Tibial nerve (tissue), 4 donors: ENCODE data around the gene SHLD2. TPM values are rescaled to one million over a fixed set of nuclear protein-coding genes. Genes with fewer than 3 reads are reported as not detected.
"Not testable (repeated sequence)": the region's sequence is repeated elsewhere in the genome, so short reads cannot be mapped to it uniquely, and the experiment has no call there.

Experiments
- DNase-seq, 2 donors: peaks; one replicate each; pipeline ENCODE4 v3.0.0-alpha.2; 2019; ENCODE audit warnings: low spot score in 2 of 2
- H3K27ac ChIP-seq, 4 donors: fragments of 200-600 bp; sonication (generic) in 3 of 4; one replicate each; pipeline ENCODE4 v1.5.1; 2017 to 2019; ENCODE audit warnings: mild to moderate bottlenecking in 1 of 4
- H3K27me3 ChIP-seq, 2 donors: fragments of 200-600 bp; sonication (generic) in 1 of 2; one replicate each; pipeline versions ENCODE4 v1.5.1 to v1.6.0; 2017 to 2019
- H3K36me3 ChIP-seq, 3 donors: fragments of 200-600 bp; sonication (generic); one replicate each; pipeline ENCODE4 v1.5.1; 2018 to 2019
- H3K4me1 ChIP-seq, 4 donors: fragments of 200-600 bp; sonication (generic) in 3 of 4; one replicate each; pipeline ENCODE4 v1.5.1; 2017 to 2019
- H3K4me3 ChIP-seq, 4 donors: fragments of 200-600 bp; sonication (generic) in 3 of 4; one replicate each; pipeline ENCODE4 v1.5.1; 2017 to 2019; ENCODE audit warnings: mild to moderate bottlenecking in 1 of 4, moderate library complexity in 1 of 4
- H3K9me3 ChIP-seq, 4 donors: fragments of 200-600 bp; sonication (generic) in 3 of 4; one replicate each; pipeline ENCODE4 v1.5.1; 2017 to 2019
- EP300 ChIP-seq, 2 donors: sonication (generic); formaldehyde crosslinking; IDR thresholded peaks; one replicate each; pipeline ENCODE4 v1.6.1; 2017; ENCODE audit warnings: antibody characterized with exemption in 2 of 2, mild to moderate bottlenecking in 1 of 2
- POLR2A ChIP-seq, 2 donors: fragments of 450-650 bp; IDR thresholded peaks; one replicate each; pipeline ENCODE4 v1.6.1; 2017; ENCODE audit warnings: antibody characterized with exemption in 2 of 2, mild to moderate bottlenecking in 2 of 2, moderate library complexity in 2 of 2
- WGBS, 2 donors: methylation state at CpG; one replicate each; pipeline ENCODE4 v1.1.5; 2018; 5-methylcytosine and 5-hydroxymethylcytosine counted together
- total RNA-seq, 4 donors: library from RNA; depleted of rRNA; stranded (reverse); fragments of >200 nt; gene quantifications; one replicate each; pipeline ENCODE4 v1.1.0, GENCODE V29; 2016
- TF ChIP-seq, protein P1 (sequence below), 5 experiments: fragments of 200-600 bp in 3 of 5; fragments of 450-650 bp in 2 of 5; sonication (generic) in 3 of 5; IDR thresholded peaks; one replicate each; pipeline ENCODE4 v1.5.1; 2016 to 2019; ENCODE audit warnings: antibody characterized with exemption in 5 of 5, mild to moderate bottlenecking in 3 of 5, moderate library complexity in 2 of 5

SHLD2 gene
- total RNA-seq, 4 donors from 2014 or later, result 14.1 to 39.6 (median 28.6) TPM

DNA sequence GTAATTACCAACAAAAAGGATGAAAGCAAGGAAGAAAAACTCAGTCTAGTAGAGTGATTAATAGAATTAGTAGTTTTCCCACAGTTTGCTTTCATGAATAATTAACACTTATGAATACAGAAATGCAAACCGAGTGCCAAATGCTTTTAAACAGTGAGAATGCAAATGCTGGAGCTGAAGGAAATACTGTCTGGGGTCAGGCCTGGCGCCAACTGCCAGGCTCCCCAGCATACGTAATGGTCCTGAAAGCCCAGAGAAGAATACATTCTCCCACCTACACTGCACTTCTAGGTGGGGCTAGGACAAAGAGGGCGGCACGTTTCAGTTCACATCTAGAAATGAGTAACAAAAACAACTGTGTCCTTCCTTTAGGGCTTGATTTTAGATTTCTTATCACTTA is 30.4 kb upstream of the SHLD2 start:
- Histone ChIP-seq H3K9me3 (no peaks in the 10 kb centered on the region), H3K4me3 (no peak overlapping the region), H3K27me3 (no peaks in the 10 kb centered on the region), H3K36me3 (peaks cover 0 to 94% (median 32%) of the 10 kb centered on the region in 3 donors), H3K4me1 (no peaks in the 10 kb centered on the region), H3K27ac (no peak overlapping the region)
- TF ChIP-seq EP300 (IDR thresholded peaks at IDR 0.05) (no peak), POLR2A (IDR thresholded peaks at IDR 0.05) (no peak)
- TF ChIP-seq, protein P1, sequence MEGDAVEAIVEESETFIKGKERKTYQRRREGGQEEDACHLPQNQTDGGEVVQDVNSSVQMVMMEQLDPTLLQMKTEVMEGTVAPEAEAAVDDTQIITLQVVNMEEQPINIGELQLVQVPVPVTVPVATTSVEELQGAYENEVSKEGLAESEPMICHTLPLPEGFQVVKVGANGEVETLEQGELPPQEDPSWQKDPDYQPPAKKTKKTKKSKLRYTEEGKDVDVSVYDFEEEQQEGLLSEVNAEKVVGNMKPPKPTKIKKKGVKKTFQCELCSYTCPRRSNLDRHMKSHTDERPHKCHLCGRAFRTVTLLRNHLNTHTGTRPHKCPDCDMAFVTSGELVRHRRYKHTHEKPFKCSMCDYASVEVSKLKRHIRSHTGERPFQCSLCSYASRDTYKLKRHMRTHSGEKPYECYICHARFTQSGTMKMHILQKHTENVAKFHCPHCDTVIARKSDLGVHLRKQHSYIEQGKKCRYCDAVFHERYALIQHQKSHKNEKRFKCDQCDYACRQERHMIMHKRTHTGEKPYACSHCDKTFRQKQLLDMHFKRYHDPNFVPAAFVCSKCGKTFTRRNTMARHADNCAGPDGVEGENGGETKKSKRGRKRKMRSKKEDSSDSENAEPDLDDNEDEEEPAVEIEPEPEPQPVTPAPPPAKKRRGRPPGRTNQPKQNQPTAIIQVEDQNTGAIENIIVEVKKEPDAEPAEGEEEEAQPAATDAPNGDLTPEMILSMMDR (IDR thresholded peaks at IDR 0.05), result no peak
- no peak for DNase-seq
- WGBS, 2 donors, result 59% methylated on average over 5 of the region's 5 CpGs

DNA sequence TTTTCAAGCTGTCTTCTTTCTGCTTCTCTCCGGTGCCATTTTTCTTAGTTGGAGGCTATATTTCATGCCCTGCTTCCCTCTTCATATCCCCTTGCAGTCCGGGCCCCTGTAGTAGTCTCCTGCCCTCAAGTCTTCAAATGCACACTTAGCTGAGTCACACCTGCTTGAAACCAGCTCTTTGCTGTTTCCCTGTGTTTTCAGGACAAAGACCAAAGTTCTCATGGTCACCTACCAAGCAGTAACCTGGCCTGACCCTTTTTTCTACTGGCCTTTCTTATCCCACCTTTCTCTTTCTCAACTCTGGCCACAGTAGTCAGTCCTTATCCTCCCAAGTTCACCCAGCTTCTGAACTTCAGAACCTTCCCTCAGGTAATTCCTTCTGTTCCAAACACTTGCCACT is 28.8 kb upstream of the SHLD2 start:
- H3K9me3 ChIP-seq, result no peaks in the 10 kb centered on the region
- H3K36me3 ChIP-seq, result peaks cover 0 to 94% (median 28%) of the 10 kb centered on the region in 3 donors
- no peaks in the 10 kb centered on the region for H3K4me1 ChIP-seq
- TF ChIP-seq POLR2A (IDR thresholded peaks at IDR 0.05) (no peak), EP300 (IDR thresholded peaks at IDR 0.05) (no peak)
- TF ChIP-seq, protein P1 (IDR thresholded peaks at IDR 0.05), result no peak
- DNase-seq, result no peak
- WGBS, 2 donors, result 94 to 98% methylated on average over 2 of the region's 2 CpGs
- no peaks in the 10 kb centered on the region for H3K27me3 ChIP-seq
- H3K4me3 ChIP-seq, result no peak overlapping the region
- H3K27ac ChIP-seq, result no peak overlapping the region

DNA sequence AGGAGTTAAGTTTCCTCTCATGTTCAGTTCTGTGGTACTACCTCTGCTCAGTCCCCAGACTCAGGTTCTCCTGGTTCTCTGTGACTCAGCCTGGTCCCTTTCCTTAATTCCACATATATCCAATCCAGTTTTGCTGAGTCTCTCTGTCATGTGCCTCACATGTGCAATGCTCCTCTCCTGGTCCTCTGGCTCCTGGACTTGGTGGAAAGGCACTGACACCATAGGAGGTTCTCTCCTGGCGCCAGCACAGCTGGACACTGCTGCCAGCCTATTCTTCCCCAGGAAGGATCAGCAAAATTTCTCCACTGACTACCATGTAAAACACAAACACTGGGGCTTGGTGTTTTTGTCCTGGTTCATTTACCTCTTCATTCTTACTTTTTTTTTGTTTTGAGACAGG is 28.1 kb upstream of the SHLD2 start:
- Histone ChIP-seq H3K27ac (no peak overlapping the region), H3K27me3 (no peaks in the 10 kb centered on the region), H3K36me3 (peaks cover 0 to 94% (median 21%) of the 10 kb centered on the region in 3 donors), H3K4me3 (no peak overlapping the region), H3K9me3 (no peaks in the 10 kb centered on the region), H3K4me1 (no peaks in the 10 kb centered on the region)
- DNase-seq, result no peak
- 100% methylated on average over 1 of the region's 1 CpG for WGBS, 2 donors
- TF ChIP-seq POLR2A (IDR thresholded peaks at IDR 0.05) (no peak), EP300 (IDR thresholded peaks at IDR 0.05) (no peak)
- TF ChIP-seq, protein P1 (IDR thresholded peaks at IDR 0.05), result no peak

DNA sequence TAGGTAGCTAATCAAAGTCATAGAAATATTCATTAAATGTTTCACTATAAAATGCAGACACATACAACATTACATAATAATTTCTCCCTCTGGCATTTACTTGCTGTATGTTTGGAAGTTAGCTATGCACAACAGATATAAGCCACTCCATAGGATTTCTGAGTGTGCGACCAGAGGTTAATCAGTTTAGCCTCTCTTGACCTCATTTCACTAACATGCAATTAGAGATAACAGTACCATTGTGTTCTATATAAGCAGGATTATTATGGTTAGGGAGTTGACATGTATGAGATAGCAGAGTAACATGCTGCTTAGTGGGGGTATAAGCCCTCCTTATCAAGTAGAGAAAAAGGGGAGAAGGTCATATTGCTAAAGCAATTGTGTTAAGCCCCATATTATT is 26.7 kb upstream of the SHLD2 start:
- no peak for DNase-seq
- TF ChIP-seq POLR2A (IDR thresholded peaks at IDR 0.05) (no peak), EP300 (IDR thresholded peaks at IDR 0.05) (no peak)
- TF ChIP-seq, protein P1 (IDR thresholded peaks at IDR 0.05), result no peak
- no peaks in the 10 kb centered on the region for H3K4me1 ChIP-seq
- no peaks in the 10 kb centered on the region for H3K27me3 ChIP-seq
- H3K36me3 ChIP-seq, result peaks cover 0 to 95% (median 16%) of the 10 kb centered on the region in 3 donors
- H3K9me3 ChIP-seq, result no peaks in the 10 kb centered on the region
- H3K27ac ChIP-seq, result no peak overlapping the region
- no peak overlapping the region for H3K4me3 ChIP-seq
- 56 to 57% methylated on average over 1 of the region's 1 CpG for WGBS, 2 donors

DNA sequence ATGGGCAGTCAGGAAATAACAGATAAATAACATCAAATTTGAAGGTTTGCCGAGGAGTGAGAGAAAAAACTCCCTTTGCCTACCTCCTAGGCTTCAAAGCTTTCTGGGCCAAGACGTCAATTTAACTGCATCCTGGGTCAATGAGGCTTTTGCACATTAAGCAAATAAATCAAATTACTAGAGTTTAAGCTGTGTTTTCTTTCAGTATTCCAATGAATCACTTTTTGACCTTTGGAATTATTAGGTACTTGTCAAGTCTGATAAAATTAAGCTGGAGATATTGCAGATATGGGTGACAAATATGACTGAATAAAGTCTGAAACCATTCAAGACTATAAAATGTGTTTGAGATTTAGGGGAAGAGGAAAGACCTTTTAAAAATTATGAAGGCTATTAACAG is 22.6 kb upstream of the SHLD2 start:
- DNase-seq, result no peak
- H3K27me3 ChIP-seq, result no peaks in the 10 kb centered on the region
- H3K27ac ChIP-seq, result no peak overlapping the region
- TF ChIP-seq POLR2A (IDR thresholded peaks at IDR 0.05) (no peak), EP300 (IDR thresholded peaks at IDR 0.05) (no peak)
- TF ChIP-seq, protein P1 (IDR thresholded peaks at IDR 0.05), result no peak
- H3K4me3 ChIP-seq, result no peak overlapping the region
- H3K36me3 ChIP-seq, result peaks cover 0 to 73% (median 14%) of the 10 kb centered on the region in 3 donors
- no peaks in the 10 kb centered on the region for H3K9me3 ChIP-seq
- 69 to 79% methylated on average over 2 of the region's 2 CpGs for WGBS, 2 donors
- no peaks in the 10 kb centered on the region for H3K4me1 ChIP-seq

DNA sequence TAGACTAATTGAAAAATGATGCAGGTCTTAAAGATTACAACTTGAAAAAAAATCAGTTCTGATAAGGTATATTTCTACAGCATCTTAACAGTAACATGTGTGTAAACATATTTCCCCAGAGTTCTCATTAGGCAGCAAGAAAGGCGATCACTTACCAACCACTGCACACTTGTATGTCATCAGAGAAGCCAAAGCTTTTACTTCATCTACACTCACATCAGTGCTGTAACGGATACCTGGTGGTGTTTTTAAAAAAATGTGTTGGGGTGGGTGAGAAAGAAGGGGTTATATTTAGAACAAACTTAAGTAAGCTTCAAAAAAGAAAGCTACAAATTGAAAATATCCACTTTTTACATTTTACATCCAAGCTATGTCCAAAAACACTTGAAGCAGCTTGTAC is 18.6 kb upstream of the SHLD2 start:
- H3K4me1 ChIP-seq, DNase-seq, H3K4me3 ChIP-seq, H3K27me3 ChIP-seq, H3K9me3 ChIP-seq, H3K27ac ChIP-seq: not testable (repeated sequence)
- WGBS, 2 donors, result 69 to 79% methylated on average over 2 of the region's 2 CpGs
- H3K36me3 ChIP-seq, result peaks cover 0 to 37% (median 4%) of the 10 kb centered on the region in 3 donors
